GM12878 (cell line): ENCODE data around the gene BIK. TPM values are rescaled to one million over a fixed set of nuclear protein-coding genes. Genes with fewer than 3 reads are reported as not detected.

Experiments
- polyA plus RNA-seq, 11 experiments: library from polyadenylated mRNA; depleted of rRNA in 4 of 11; unstranded in 6 of 11; stranded (reverse) in 5 of 11; fragments of >200 nt; fragmentation: Nextera tagmentation in 4 of 11; fragmentation: Illumina TruSeq in 1 of 11; extraction: Ambion mirVana in 4 of 11; extraction: Trizol in 1 of 11; gene quantifications; 1 replicate in 1 of 11; 2 replicates in 10 of 11; pipeline versions ENCODE4 v1.2.1 to v1.2.3, GENCODE V29; 2011 to 2016; ENCODE audit warnings: inconsistent platforms in 2 of 11, missing spikeins in 2 of 11, low read depth in 1 of 11
- total RNA-seq, 4 experiments: library from RNA; depleted of rRNA in 3 of 4; stranded (reverse); fragments of >200 nt in 3 of 4; fragmentation: Illumina TruSeq in 1 of 4; extraction: Trizol in 1 of 4; gene quantifications; 2 replicates each; pipeline versions ENCODE4 v1.2.1 to v1.2.3, GENCODE V29; 2013 to 2021

BIK gene
- total and polyA plus RNA-seq, 10 of the 15 experiments (the other 5 are each of a cell fraction or from before 2014, with no cell fraction given): 0.33 to 9.8 (median 3.9) TPM

Other genes starting within 250 kb of the BIK start
- gene PACSIN2, start 95.6 kb upstream of the BIK start, total RNA-seq (2014; rRNA removed): 26.4 and 27.5 TPM in 2 replicates
- gene PACSIN2, start 95.6 kb upstream of the BIK start, total RNA-seq (2014; rRNA removed; fragmentation: Illumina TruSeq; extraction: Trizol): 42.1 and 45.9 TPM in 2 replicates
- gene PACSIN2, start 95.6 kb upstream of the BIK start, total RNA-seq (2021): 78.7 and 80.6 TPM in 2 replicates
- 57.4 and 67.7 TPM in 2 replicates for gene PACSIN2, start 95.6 kb upstream of the BIK start, polyA plus RNA-seq (2011; rRNA removed)
- gene PACSIN2, start 95.6 kb upstream of the BIK start, polyA plus RNA-seq (2014; fragmentation: Illumina TruSeq; extraction: Trizol): 36.0 and 47.4 TPM in 2 replicates
- 1 to 10 TPM in 1 of 2 experiments, under 1 TPM in 1; 0.93 to 1.6 TPM for gene PACSIN2, start 95.6 kb upstream of the BIK start, polyA plus RNA-seq (2014; fragmentation: Nextera tagmentation; extraction: Ambion mirVana)
- 53.9 and 60.0 TPM in 2 replicates for gene PACSIN2, start 95.6 kb upstream of the BIK start, polyA plus RNA-seq (2014; rRNA removed)
- gene PACSIN2, start 95.6 kb upstream of the BIK start, polyA plus RNA-seq (2016; fragmentation: Nextera tagmentation; extraction: Ambion mirVana): 10 to 100 TPM; 46.3 to 49.5 TPM
- gene TTLL1, start 21.4 kb upstream of the BIK start, total RNA-seq (2014; rRNA removed): 2.8 and 3.4 TPM in 2 replicates
- 3.7 and 3.8 TPM in 2 replicates for gene TTLL1, start 21.4 kb upstream of the BIK start, total RNA-seq (2014; rRNA removed; fragmentation: Illumina TruSeq; extraction: Trizol)
- 2.6 and 3.5 TPM in 2 replicates for gene TTLL1, start 21.4 kb upstream of the BIK start, total RNA-seq (2021)
- 2.2 TPM in 2 replicates for gene TTLL1, start 21.4 kb upstream of the BIK start, polyA plus RNA-seq (2011; rRNA removed)
- 4.8 and 5.6 TPM in 2 replicates for gene TTLL1, start 21.4 kb upstream of the BIK start, polyA plus RNA-seq (2014; fragmentation: Illumina TruSeq; extraction: Trizol)
- under 1 TPM; 0.39 to 0.80 TPM for gene TTLL1, start 21.4 kb upstream of the BIK start, polyA plus RNA-seq (2014; fragmentation: Nextera tagmentation; extraction: Ambion mirVana)
- gene TTLL1, start 21.4 kb upstream of the BIK start, polyA plus RNA-seq (2014; rRNA removed): 4.5 and 4.9 TPM in 2 replicates
- 1 to 10 TPM; 3.9 to 4.4 TPM for gene TTLL1, start 21.4 kb upstream of the BIK start, polyA plus RNA-seq (2016; fragmentation: Nextera tagmentation; extraction: Ambion mirVana)
- gene MCAT, start 32.6 kb downstream of the BIK start, total RNA-seq (2014; rRNA removed): 20.6 and 22.3 TPM in 2 replicates
- gene MCAT, start 32.6 kb downstream of the BIK start, total RNA-seq (2014; rRNA removed; fragmentation: Illumina TruSeq; extraction: Trizol): 9.9 and 11.8 TPM in 2 replicates
- gene MCAT, start 32.6 kb downstream of the BIK start, total RNA-seq (2021): 26.2 and 26.5 TPM in 2 replicates
- gene MCAT, start 32.6 kb downstream of the BIK start, polyA plus RNA-seq (2011; rRNA removed): 12.1 and 16.5 TPM in 2 replicates
- gene MCAT, start 32.6 kb downstream of the BIK start, polyA plus RNA-seq (2014; fragmentation: Illumina TruSeq; extraction: Trizol): 5.3 and 11.9 TPM in 2 replicates
- 10 to 100 TPM in 1 of 2 experiments, 1 to 10 TPM in 1; 3.6 to 10.8 TPM for gene MCAT, start 32.6 kb downstream of the BIK start, polyA plus RNA-seq (2014; fragmentation: Nextera tagmentation; extraction: Ambion mirVana)
- 29.1 and 30.8 TPM in 2 replicates for gene MCAT, start 32.6 kb downstream of the BIK start, polyA plus RNA-seq (2014; rRNA removed)
- gene MCAT, start 32.6 kb downstream of the BIK start, polyA plus RNA-seq (2016; fragmentation: Nextera tagmentation; extraction: Ambion mirVana): 10 to 100 TPM; 22.1 to 26.4 TPM
- 41.3 and 50.5 TPM in 2 replicates for gene TSPO, start 40.8 kb downstream of the BIK start, total RNA-seq (2014; rRNA removed)
- 4.9 and 6.6 TPM in 2 replicates for gene TSPO, start 40.8 kb downstream of the BIK start, total RNA-seq (2014; rRNA removed; fragmentation: Illumina TruSeq; extraction: Trizol)
- 25.8 and 31.6 TPM in 2 replicates for gene TSPO, start 40.8 kb downstream of the BIK start, total RNA-seq (2021)
- gene TSPO, start 40.8 kb downstream of the BIK start, polyA plus RNA-seq (2011; rRNA removed): 6.1 and 11.7 TPM in 2 replicates
- 1.4 TPM in 1 of 2 replicates, not detected in the other for gene TSPO, start 40.8 kb downstream of the BIK start, polyA plus RNA-seq (2014; fragmentation: Illumina TruSeq; extraction: Trizol)
- 1 to 10 TPM; 1.8 to 3.4 TPM for gene TSPO, start 40.8 kb downstream of the BIK start, polyA plus RNA-seq (2014; fragmentation: Nextera tagmentation; extraction: Ambion mirVana)
- gene TSPO, start 40.8 kb downstream of the BIK start, polyA plus RNA-seq (2014; rRNA removed): 41.1 and 46.8 TPM in 2 replicates
- 10 to 100 TPM; 27.1 to 30.8 TPM for gene TSPO, start 40.8 kb downstream of the BIK start, polyA plus RNA-seq (2016; fragmentation: Nextera tagmentation; extraction: Ambion mirVana)
- gene TTLL12, start 76.4 kb downstream of the BIK start, total RNA-seq (2014; rRNA removed): 79.5 and 89.8 TPM in 2 replicates
- gene TTLL12, start 76.4 kb downstream of the BIK start, total RNA-seq (2014; rRNA removed; fragmentation: Illumina TruSeq; extraction: Trizol): 17.7 and 22.3 TPM in 2 replicates
- 65.6 and 66.6 TPM in 2 replicates for gene TTLL12, start 76.4 kb downstream of the BIK start, total RNA-seq (2021)
- gene TTLL12, start 76.4 kb downstream of the BIK start, polyA plus RNA-seq (2011; rRNA removed): 4.9 and 14.9 TPM in 2 replicates
- gene TTLL12, start 76.4 kb downstream of the BIK start, polyA plus RNA-seq (2014; fragmentation: Illumina TruSeq; extraction: Trizol): 6.8 and 26.6 TPM in 2 replicates
- 1 to 10 TPM in 1 of 2 experiments, under 1 TPM in 1; 1.00 to 3.0 TPM for gene TTLL12, start 76.4 kb downstream of the BIK start, polyA plus RNA-seq (2014; fragmentation: Nextera tagmentation; extraction: Ambion mirVana)
- gene TTLL12, start 76.4 kb downstream of the BIK start, polyA plus RNA-seq (2014; rRNA removed): 50.5 and 58.7 TPM in 2 replicates
- gene TTLL12, start 76.4 kb downstream of the BIK start, polyA plus RNA-seq (2016; fragmentation: Nextera tagmentation; extraction: Ambion mirVana): 10 to 100 TPM; 66.1 to 83.6 TPM
- gene SCUBE1, start 232.6 kb downstream of the BIK start, total RNA-seq (2014; rRNA removed): not detected in 2 replicates
- not detected in 2 replicates for gene SCUBE1, start 232.6 kb downstream of the BIK start, total RNA-seq (2014; rRNA removed; fragmentation: Illumina TruSeq; extraction: Trizol)
- gene SCUBE1, start 232.6 kb downstream of the BIK start, total RNA-seq (2021): not detected in 2 replicates
- not detected in 2 replicates for gene SCUBE1, start 232.6 kb downstream of the BIK start, polyA plus RNA-seq (2011; rRNA removed)
- not detected in 2 replicates for gene SCUBE1, start 232.6 kb downstream of the BIK start, polyA plus RNA-seq (2014; fragmentation: Illumina TruSeq; extraction: Trizol)
- gene SCUBE1, start 232.6 kb downstream of the BIK start, polyA plus RNA-seq (2014; fragmentation: Nextera tagmentation; extraction: Ambion mirVana): not detected
- gene SCUBE1, start 232.6 kb downstream of the BIK start, polyA plus RNA-seq (2014; rRNA removed): 0.01 TPM in 1 of 2 replicates, not detected in the other
- gene SCUBE1, start 232.6 kb downstream of the BIK start, polyA plus RNA-seq (2016; fragmentation: Nextera tagmentation; extraction: Ambion mirVana): not detected